HL-60 (cell line): ENCODE measurements around the gene MMP25.

Experiments used
- GABPA ChIP-seq: IDR thresholded peaks from 2 replicates; pipeline ENCODE4 v1.6.1; 2012; ENCODE audit warnings: low read depth
- POLR2AphosphoS5 ChIP-seq: IDR thresholded peaks from 2 replicates; pipeline ENCODE4 v1.6.1; 2012; ENCODE audit warnings: low read depth
- SPI1 ChIP-seq: IDR thresholded peaks from 2 replicates; pipeline ENCODE4 v1.6.1; 2012; ENCODE audit warnings: low read depth, mild to moderate bottlenecking, borderline replicate concordance
- TF ChIP-seq, protein P1 (sequence below): IDR thresholded peaks from one replicate; pipeline ENCODE4 v1.5.1; 2011; ENCODE audit warnings: low read length, control low read depth, inconsistent platforms; ENCODE audit not compliant: insufficient read depth
- TF ChIP-seq, protein P2 (sequence below): IDR thresholded peaks from 2 replicates; pipeline ENCODE4 v1.6.1; 2012; ENCODE audit warnings: low read depth; ENCODE audit not compliant: insufficient replicate concordance

DNA sequence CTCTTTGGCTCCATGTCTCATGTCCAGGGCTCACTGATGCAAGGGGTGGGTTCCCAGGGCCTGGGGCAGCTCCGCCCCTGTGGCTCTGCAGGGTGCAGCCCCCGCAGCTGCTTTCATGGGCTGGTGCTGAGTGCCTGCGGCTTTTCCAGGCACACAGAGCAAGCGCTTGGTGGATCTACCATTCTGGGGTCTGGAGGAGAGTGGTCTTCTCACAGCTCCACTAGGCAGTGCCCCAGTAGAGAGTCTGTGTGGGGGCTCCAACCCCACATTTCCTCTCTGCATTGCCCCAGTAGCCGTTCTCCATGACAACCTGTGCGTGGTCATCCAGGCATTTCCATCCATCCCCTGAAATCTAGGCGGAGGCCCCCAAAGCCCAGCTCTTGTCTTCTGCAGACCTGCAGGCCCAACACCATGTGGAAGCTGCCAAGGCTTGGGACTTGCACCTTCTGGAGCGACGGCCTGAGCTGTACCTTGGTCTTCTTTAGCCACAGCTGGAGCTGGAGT, 24.3 kb downstream of the MMP25 start:
- TF ChIP-seq, protein P1, sequence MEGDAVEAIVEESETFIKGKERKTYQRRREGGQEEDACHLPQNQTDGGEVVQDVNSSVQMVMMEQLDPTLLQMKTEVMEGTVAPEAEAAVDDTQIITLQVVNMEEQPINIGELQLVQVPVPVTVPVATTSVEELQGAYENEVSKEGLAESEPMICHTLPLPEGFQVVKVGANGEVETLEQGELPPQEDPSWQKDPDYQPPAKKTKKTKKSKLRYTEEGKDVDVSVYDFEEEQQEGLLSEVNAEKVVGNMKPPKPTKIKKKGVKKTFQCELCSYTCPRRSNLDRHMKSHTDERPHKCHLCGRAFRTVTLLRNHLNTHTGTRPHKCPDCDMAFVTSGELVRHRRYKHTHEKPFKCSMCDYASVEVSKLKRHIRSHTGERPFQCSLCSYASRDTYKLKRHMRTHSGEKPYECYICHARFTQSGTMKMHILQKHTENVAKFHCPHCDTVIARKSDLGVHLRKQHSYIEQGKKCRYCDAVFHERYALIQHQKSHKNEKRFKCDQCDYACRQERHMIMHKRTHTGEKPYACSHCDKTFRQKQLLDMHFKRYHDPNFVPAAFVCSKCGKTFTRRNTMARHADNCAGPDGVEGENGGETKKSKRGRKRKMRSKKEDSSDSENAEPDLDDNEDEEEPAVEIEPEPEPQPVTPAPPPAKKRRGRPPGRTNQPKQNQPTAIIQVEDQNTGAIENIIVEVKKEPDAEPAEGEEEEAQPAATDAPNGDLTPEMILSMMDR, result no peak
- TF ChIP-seq POLR2AphosphoS5 (no peak), GABPA (no peak), SPI1 (no peak)
- TF ChIP-seq, protein P2, sequence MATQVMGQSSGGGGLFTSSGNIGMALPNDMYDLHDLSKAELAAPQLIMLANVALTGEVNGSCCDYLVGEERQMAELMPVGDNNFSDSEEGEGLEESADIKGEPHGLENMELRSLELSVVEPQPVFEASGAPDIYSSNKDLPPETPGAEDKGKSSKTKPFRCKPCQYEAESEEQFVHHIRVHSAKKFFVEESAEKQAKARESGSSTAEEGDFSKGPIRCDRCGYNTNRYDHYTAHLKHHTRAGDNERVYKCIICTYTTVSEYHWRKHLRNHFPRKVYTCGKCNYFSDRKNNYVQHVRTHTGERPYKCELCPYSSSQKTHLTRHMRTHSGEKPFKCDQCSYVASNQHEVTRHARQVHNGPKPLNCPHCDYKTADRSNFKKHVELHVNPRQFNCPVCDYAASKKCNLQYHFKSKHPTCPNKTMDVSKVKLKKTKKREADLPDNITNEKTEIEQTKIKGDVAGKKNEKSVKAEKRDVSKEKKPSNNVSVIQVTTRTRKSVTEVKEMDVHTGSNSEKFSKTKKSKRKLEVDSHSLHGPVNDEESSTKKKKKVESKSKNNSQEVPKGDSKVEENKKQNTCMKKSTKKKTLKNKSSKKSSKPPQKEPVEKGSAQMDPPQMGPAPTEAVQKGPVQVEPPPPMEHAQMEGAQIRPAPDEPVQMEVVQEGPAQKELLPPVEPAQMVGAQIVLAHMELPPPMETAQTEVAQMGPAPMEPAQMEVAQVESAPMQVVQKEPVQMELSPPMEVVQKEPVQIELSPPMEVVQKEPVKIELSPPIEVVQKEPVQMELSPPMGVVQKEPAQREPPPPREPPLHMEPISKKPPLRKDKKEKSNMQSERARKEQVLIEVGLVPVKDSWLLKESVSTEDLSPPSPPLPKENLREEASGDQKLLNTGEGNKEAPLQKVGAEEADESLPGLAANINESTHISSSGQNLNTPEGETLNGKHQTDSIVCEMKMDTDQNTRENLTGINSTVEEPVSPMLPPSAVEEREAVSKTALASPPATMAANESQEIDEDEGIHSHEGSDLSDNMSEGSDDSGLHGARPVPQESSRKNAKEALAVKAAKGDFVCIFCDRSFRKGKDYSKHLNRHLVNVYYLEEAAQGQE, result no peak
